ENCODE data around the gene EMILIN2. TPM values are rescaled to one million over a fixed set of nuclear protein-coding genes. Genes with fewer than 3 reads are reported as not detected.

Gene EMILIN2
- polyA plus RNA-seq, 2 of the 4 experiments (the other 2 are of a cell fraction) = 5.4 to 7.8 TPM

GRCh38 chr18:2821695-2822094 is 25.1 kb upstream of the EMILIN2 start:
- ATAC-seq = no peak
- Histone ChIP-seq H3K4me3 (no peak overlapping the region), H3K4me1 (no peaks in the 10 kb centered on the region), H3K27ac (no peak overlapping the region), H3K4me2 (no peak overlapping the region), H3K9me3 (no peaks in the 10 kb centered on the region)
- no peak for FAIRE-seq
- ChIA-PET CTCF (no interaction called here), POLR2A (no interaction called here)
- no peak for TF ChIP-seq CBX2 (IDR thresholded peaks at IDR 0.05; ENCODE audit: borderline replicate concordance, low read depth)
- TF ChIP-seq CEBPB (IDR thresholded peaks at IDR 0.05) = no peak
- TF ChIP-seq POLR2AphosphoS2 (conservative IDR thresholded peaks at IDR 0.05; ENCODE audit: low read length) = no peak
- TF ChIP-seq GATA3 (IDR thresholded peaks at IDR 0.05; ENCODE audit: borderline replicate concordance) = no peak
- no peak for TF ChIP-seq KDM1A (IDR thresholded peaks at IDR 0.05; ENCODE audit: low read depth)
- no peak for TF ChIP-seq JUN (IDR thresholded peaks at IDR 0.05)
- TF ChIP-seq ELK1 (IDR thresholded peaks at IDR 0.05; ENCODE audit: low read depth, low read length) = no peak
- no peak for TF ChIP-seq SMC3 (IDR thresholded peaks at IDR 0.05)
- no peak for TF ChIP-seq FOSL2 (IDR thresholded peaks at IDR 0.05)
- no peak for TF ChIP-seq FOSL2 (CRISPR knock-in tag; IDR thresholded peaks at IDR 0.05)
- no peak for TF ChIP-seq HES2 (IDR thresholded peaks at IDR 0.05)
- DNase-seq (ENCODE audit: low read depth in 1 of 2, low spot score in 1 of 2) = no peak
- WGBS (ENCODE audit: missing lambda C conversion rate) = no CpG with 5 or more reads among the region's 2 CpGs

- Histone ChIP-seq H3K4me3 (no peak overlapping the region), H3K9me3 (no peaks in the 10 kb centered on the region), H3K4me1 (no peaks in the 10 kb centered on the region), H3K4me2 (no peak overlapping the region), H3K27ac (no peak overlapping the region)
- FAIRE-seq = no peak
- WGBS (ENCODE audit: missing lambda C conversion rate) = 66% methylated on average over 6 of the region's 6 CpGs
- TF ChIP-seq ESRRA (IDR thresholded peaks at IDR 0.05; ENCODE audit: borderline replicate concordance, low read length) (no peak), PBX3 (IDR thresholded peaks at IDR 0.05) (no peak), RAD21 (conservative IDR thresholded peaks at IDR 0.05 in 1 of 2, IDR thresholded peaks at IDR 0.05 in 1 of 2) (no peak), HES2 (IDR thresholded peaks at IDR 0.05) (no peak), TP53 (CRISPR knock-in tag; IDR thresholded peaks at IDR 0.05) (no peak)
- ChIA-PET POLR2A (no interaction called here), CTCF (no interaction called here)
- DNase-seq (ENCODE audit: low read depth in 1 of 2, low spot score in 1 of 2) = no peak
- ATAC-seq = no peak
Observed at GRCh38 chr18:2822213-2822921, 24.4 kb upstream of the EMILIN2 start.

GRCh38 chr18:2823202-2823601 is 23.6 kb upstream of the EMILIN2 start:
- ATAC-seq (no peak), DNase-seq (ENCODE audit: low read depth in 1 of 2, low spot score in 1 of 2) (no peak), FAIRE-seq (no peak)
- Histone ChIP-seq H3K9me3 (no peaks in the 10 kb centered on the region), H3K4me1 (no peaks in the 10 kb centered on the region), H3K4me2 (no peak overlapping the region), H3K27ac (no peak overlapping the region), H3K4me3 (no peak overlapping the region)
- ChIA-PET POLR2A (no interaction called here), CTCF (no interaction called here)
- 10% methylated on average over 2 of the region's 2 CpGs for WGBS (ENCODE audit: missing lambda C conversion rate)
- no peak for TF ChIP-seq RCOR1 (IDR thresholded peaks at IDR 0.05; ENCODE audit: low read depth, low read length)
- TF ChIP-seq MAX (IDR thresholded peaks at IDR 0.05) = no peak
- TF ChIP-seq POLR2A (IDR thresholded peaks at IDR 0.05; ENCODE audit: low read length) = no peak
- no peak for TF ChIP-seq E2F6 (IDR thresholded peaks at IDR 0.05; ENCODE audit: borderline replicate concordance, low read depth)
- TF ChIP-seq RNF2 (IDR thresholded peaks at IDR 0.05; ENCODE audit: borderline replicate concordance, low read depth) = no peak
- no peak for TF ChIP-seq NFE2L2 (conservative IDR thresholded peaks at IDR 0.05; ENCODE audit: low read length)
- TF ChIP-seq REST (IDR thresholded peaks at IDR 0.05) = no peak
- TF ChIP-seq RAD21 (conservative IDR thresholded peaks at IDR 0.05 in 1 of 2, IDR thresholded peaks at IDR 0.05 in 1 of 2) = no peak
